Measurements from ENCODE around the gene TBL3.
A peak's percentile ranks its signal among the peaks of the same experiment; 100 is the strongest.

The TBL3 gene

DNA sequence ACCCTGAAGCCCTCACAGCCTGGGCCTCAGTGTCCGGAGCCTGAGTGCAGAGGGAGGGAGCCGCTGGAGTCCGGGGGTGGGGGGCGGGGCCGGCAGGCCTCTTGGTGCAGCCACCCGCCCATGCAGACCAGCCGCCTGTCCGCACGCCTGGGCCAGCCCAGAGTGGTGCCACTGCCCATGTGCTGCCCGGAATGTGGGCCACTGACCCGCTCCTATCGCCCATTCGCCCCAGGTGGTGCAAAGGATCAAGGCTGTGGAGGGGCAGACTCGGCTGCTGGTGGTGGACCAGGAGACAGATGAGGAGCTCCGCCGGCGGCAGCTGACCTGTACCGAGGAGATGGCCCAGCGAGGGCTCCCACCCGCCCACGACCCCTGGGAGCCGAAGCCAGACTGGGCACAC lies 57.5 kb downstream of the TBL3 start:
- no peak overlapping the region for H3K27ac ChIP-seq (ENCODE audit: poor library complexity, severe bottlenecking)
- ATAC-seq (ENCODE audit: low read depth) (no peak), DNase-seq (ENCODE audit: low spot score) (peak; percentile 61)
- TF ChIP-seq, protein P1, sequence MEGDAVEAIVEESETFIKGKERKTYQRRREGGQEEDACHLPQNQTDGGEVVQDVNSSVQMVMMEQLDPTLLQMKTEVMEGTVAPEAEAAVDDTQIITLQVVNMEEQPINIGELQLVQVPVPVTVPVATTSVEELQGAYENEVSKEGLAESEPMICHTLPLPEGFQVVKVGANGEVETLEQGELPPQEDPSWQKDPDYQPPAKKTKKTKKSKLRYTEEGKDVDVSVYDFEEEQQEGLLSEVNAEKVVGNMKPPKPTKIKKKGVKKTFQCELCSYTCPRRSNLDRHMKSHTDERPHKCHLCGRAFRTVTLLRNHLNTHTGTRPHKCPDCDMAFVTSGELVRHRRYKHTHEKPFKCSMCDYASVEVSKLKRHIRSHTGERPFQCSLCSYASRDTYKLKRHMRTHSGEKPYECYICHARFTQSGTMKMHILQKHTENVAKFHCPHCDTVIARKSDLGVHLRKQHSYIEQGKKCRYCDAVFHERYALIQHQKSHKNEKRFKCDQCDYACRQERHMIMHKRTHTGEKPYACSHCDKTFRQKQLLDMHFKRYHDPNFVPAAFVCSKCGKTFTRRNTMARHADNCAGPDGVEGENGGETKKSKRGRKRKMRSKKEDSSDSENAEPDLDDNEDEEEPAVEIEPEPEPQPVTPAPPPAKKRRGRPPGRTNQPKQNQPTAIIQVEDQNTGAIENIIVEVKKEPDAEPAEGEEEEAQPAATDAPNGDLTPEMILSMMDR (IDR thresholded peaks at IDR 0.05; ENCODE audit: poor library complexity, severe bottlenecking) = no peak
- peaks cover 9% of the 10 kb centered on the region for H3K4me1 ChIP-seq (ENCODE audit: insufficient read depth, poor library complexity, severe bottlenecking)
- H3K4me3 ChIP-seq (ENCODE audit: severe bottlenecking) = no peak overlapping the region
- H3K36me3 ChIP-seq (ENCODE audit: low read depth) = no peaks in the 10 kb centered on the region
- no peaks in the 10 kb centered on the region for H3K9me3 ChIP-seq (ENCODE audit: severe bottlenecking)
- no peaks in the 10 kb centered on the region for H3K27me3 ChIP-seq (ENCODE audit: insufficient read depth, poor library complexity, severe bottlenecking)

DNA sequence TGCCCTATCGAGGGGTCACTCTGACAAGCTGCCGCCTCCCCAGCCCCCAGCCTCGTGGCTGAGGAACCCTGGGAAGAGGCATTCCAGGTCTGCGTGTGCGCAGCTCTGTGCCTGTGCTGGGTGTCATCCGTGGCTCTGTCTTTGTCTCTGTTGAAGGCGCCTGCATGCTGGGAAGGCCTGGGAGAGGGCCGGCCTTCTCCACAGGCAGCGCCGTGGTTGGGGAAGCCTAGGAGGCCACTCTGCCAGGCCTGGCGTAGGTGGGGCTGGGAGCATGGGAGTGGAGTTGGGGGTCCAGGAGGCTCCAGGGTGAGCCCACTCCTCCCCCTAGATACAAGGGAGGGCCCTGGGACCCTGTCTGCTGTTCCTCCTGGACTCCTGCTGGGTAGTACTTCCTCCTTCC lies 58.2 kb downstream of the TBL3 start:
- H3K4me3 ChIP-seq (ENCODE audit: severe bottlenecking) = no peak overlapping the region
- DNase-seq (ENCODE audit: low spot score) (no peak), ATAC-seq (ENCODE audit: low read depth) (no peak)
- H3K36me3 ChIP-seq (ENCODE audit: low read depth) = no peaks in the 10 kb centered on the region
- no peaks in the 10 kb centered on the region for H3K27me3 ChIP-seq (ENCODE audit: insufficient read depth, poor library complexity, severe bottlenecking)
- TF ChIP-seq, protein P1 (IDR thresholded peaks at IDR 0.05; ENCODE audit: poor library complexity, severe bottlenecking) = no peak
- no peaks in the 10 kb centered on the region for H3K9me3 ChIP-seq (ENCODE audit: severe bottlenecking)
- peaks cover 9% of the 10 kb centered on the region for H3K4me1 ChIP-seq (ENCODE audit: insufficient read depth, poor library complexity, severe bottlenecking)
- H3K27ac ChIP-seq (ENCODE audit: poor library complexity, severe bottlenecking) = no peak overlapping the region

DNA sequence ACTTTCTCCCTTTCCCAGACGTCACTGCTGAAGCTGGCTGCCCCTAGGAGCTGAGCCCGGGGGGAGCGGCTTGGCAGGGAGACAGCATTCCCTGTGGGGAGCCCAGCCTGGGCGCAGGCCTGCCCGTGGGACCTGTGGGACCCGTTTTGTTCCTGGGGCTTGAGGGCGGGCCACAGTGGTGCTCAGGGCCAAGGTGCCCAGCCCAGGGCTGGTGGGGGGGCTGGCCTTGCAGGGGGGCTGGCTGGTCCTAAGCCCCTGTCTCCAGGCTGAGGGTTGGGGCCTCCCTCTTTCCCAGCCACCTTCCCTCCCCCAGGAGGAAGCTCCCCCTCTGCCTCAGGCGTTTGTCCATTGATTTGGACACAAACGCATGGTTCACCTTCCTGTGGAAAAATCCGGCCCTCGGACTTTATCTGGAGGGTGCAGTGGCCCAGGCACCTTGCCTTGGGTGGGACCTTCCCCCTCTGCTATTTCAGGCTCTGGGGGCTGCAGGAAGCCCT lies 59.3 kb downstream of the TBL3 start:
- TF ChIP-seq, protein P1 (IDR thresholded peaks at IDR 0.05; ENCODE audit: poor library complexity, severe bottlenecking) = no peak
- DNase-seq (ENCODE audit: low spot score) = no peak
- no peak for ATAC-seq (ENCODE audit: low read depth)
- no peak overlapping the region for H3K4me3 ChIP-seq (ENCODE audit: severe bottlenecking)
- no peaks in the 10 kb centered on the region for H3K27me3 ChIP-seq (ENCODE audit: insufficient read depth, poor library complexity, severe bottlenecking)
- H3K27ac ChIP-seq (ENCODE audit: poor library complexity, severe bottlenecking) = no peak overlapping the region
- H3K4me1 ChIP-seq (ENCODE audit: insufficient read depth, poor library complexity, severe bottlenecking) = peaks cover 9% of the 10 kb centered on the region
- no peaks in the 10 kb centered on the region for H3K9me3 ChIP-seq (ENCODE audit: severe bottlenecking)
- H3K36me3 ChIP-seq (ENCODE audit: low read depth) = no peaks in the 10 kb centered on the region
